Transverse colon (tissue), 4 donors: ENCODE results near the gene PRKCD. TPM values are rescaled to one million over a fixed set of nuclear protein-coding genes. Genes with fewer than 3 reads are reported as not detected.

Experiments used
- DNase-seq: peaks from one replicate; pipeline ENCODE4 v3.0.0-alpha.2; 2019
- H3K27ac ChIP-seq, 4 donors: fragments of 200-600 bp; sonication (generic); 2 replicates each; pipeline ENCODE4 v1.5.1; 2016 to 2018; ENCODE audit warnings: inconsistent platforms in 4 of 4
- H3K27me3 ChIP-seq: fragments of 200-600 bp; sonication (generic); 2 replicates; pipeline ENCODE4 v1.5.1; 2017; ENCODE audit warnings: inconsistent platforms
- H3K36me3 ChIP-seq, 4 donors: fragments of 200-600 bp; sonication (generic); 2 replicates each; pipeline ENCODE4 v1.5.1; 2017 to 2019; ENCODE audit warnings: inconsistent platforms in 4 of 4
- H3K4me1 ChIP-seq, 4 donors: fragments of 200-600 bp; sonication (generic); 2 replicates each; pipeline ENCODE4 v1.5.1; 2017 to 2020; ENCODE audit warnings: inconsistent platforms in 4 of 4
- H3K4me3 ChIP-seq, 4 donors: fragments of 200-600 bp; sonication (generic); 1 replicate in 1 of 4; 2 replicates in 3 of 4; pipeline versions ENCODE4 v1.5.1 to v1.6.1; 2017 to 2019; ENCODE audit warnings: inconsistent platforms in 4 of 4
- H3K9me3 ChIP-seq, 2 donors: fragments of 200-600 bp; sonication (generic); 2 replicates each; pipeline ENCODE4 v1.5.1; 2017 to 2019; ENCODE audit warnings: inconsistent platforms in 2 of 2
- CTCF ChIP-seq, 5 experiments: fragments of 200-600 bp in 3 of 5; fragments of 450-650 bp in 2 of 5; sonication (generic) in 3 of 5; IDR thresholded peaks; 1 replicate in 2 of 5; 2 replicates in 3 of 5; pipeline ENCODE4 v1.5.1; 2016 to 2017; ENCODE audit warnings: antibody characterized with exemption in 5 of 5, inconsistent platforms in 3 of 5, mild to moderate bottlenecking in 2 of 5, moderate library complexity in 1 of 5
- EP300 ChIP-seq: sonication (generic); formaldehyde crosslinking; IDR thresholded peaks from one replicate; pipeline ENCODE4 v1.6.1; 2017; ENCODE audit warnings: antibody characterized with exemption, low read depth
- POLR2A ChIP-seq: fragments of 450-650 bp; IDR thresholded peaks from one replicate; pipeline ENCODE4 v1.6.1; 2016; ENCODE audit warnings: antibody characterized with exemption, mild to moderate bottlenecking, moderate library complexity
- POLR2AphosphoS5 ChIP-seq, 3 donors: sonication (generic); formaldehyde crosslinking; IDR thresholded peaks; one replicate each; pipeline ENCODE4 v1.6.1; 2016; ENCODE audit warnings: antibody characterized with exemption in 3 of 3
- WGBS, 2 donors: methylation state at CpG; one replicate each; pipeline ENCODE4 v1.1.5; 2018; ENCODE audit warnings: low coverage in 1 of 2; 5-methylcytosine and 5-hydroxymethylcytosine counted together
- in situ Hi-C, 4 donors: fragments of 200-750 bp; cut with MboI; loops; one replicate each; pipeline versions ENCODE4 v1.15.0 to v1.15.1; 2017; ENCODE audit warnings: low sequenced_read_pairs in 3 of 4, low pct_ligation_motif_present in 1 of 4, low pct_unique_long_range_greater_than_20kb in 1 of 4
- intact Hi-C: fragments of 100-400 bp; cut with DNase I; formaldehyde crosslinking; loops from one replicate; pipeline ENCODE4 v1.15.1; 2023; ENCODE audit warnings: low total_unique reads
- total RNA-seq, 4 donors: library from RNA; depleted of rRNA; stranded (reverse); fragments of >200 nt; gene quantifications; one replicate each; pipeline ENCODE4 v1.1.0, GENCODE V29; 2016

Gene PRKCD
- total RNA-seq, 4 donors from 2014 or later, result 43.8 to 78.9 (median 55.9) TPM

- Histone ChIP-seq H3K27me3 (no peaks in the 10 kb centered on the region), H3K9me3 (no peaks in the 10 kb centered on the region), H3K4me1 (peaks cover 14 to 47% (median 39%) of the 10 kb centered on the region in 4 donors), H3K36me3 (peaks cover 0 to 43% (median 18%) of the 10 kb centered on the region in 4 donors), H3K27ac (peak overlapping the region; percentile 71 to 88 (median 78)), H3K4me3 (no peak overlapping the region)
- TF ChIP-seq POLR2A, result no peak
- TF ChIP-seq POLR2AphosphoS5 (IDR thresholded peaks at IDR 0.05), result peak in 1 of 3 donors; percentile 11
- peak; percentile 51 for DNase-seq
- WGBS, 2 donors, result 81% methylated on average over 6 of the region's 6 CpGs; no CpG with 5 or more reads in 1 of the 2 donors
- in situ Hi-C loops (no loop called here), intact Hi-C loops (no loop called here)
Measured at GRCh38 chr3:53238051-53238850, 77.2 kb downstream of the PRKCD start.

DNA sequence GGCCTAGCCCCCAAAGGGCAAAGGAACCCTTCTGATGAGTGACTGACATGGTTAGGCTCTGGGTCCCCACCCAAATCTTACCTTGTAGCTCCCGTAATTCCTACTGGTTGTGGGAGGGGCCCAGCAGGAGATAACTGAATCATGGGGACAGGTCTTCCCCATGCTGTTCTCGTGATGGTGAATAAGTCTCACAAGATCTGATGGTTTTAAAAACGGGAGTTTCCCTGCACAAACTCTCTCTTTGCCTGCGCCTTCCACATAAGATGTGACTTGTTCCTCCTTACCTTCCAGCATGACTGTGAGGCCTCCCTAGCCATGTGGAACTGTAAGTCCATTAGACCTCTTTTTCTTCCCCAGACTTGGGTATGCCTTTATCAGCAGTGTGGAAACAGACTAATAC, 77.9 kb downstream of the PRKCD start:
- WGBS, 2 donors, result 66 to 100% methylated on average over 1 to 4 of the region's 4 CpGs
- H3K27me3 ChIP-seq, result no peaks in the 10 kb centered on the region
- peaks cover 17 to 53% (median 42%) of the 10 kb centered on the region in 4 donors for H3K4me1 ChIP-seq
- no peak for DNase-seq
- H3K9me3 ChIP-seq, result no peaks in the 10 kb centered on the region
- in situ Hi-C loops, result no loop called here
- no peak overlapping the region for H3K4me3 ChIP-seq
- no peak for TF ChIP-seq EP300
- TF ChIP-seq POLR2AphosphoS5 (IDR thresholded peaks at IDR 0.05), result no peak
- TF ChIP-seq CTCF (IDR thresholded peaks at IDR 0.05), result no peak
- no peak for TF ChIP-seq POLR2A
- peak overlapping the region; percentile 71 to 88 (median 78) for H3K27ac ChIP-seq
- intact Hi-C loops, result no loop called here
- peaks cover 0 to 37% (median 16%) of the 10 kb centered on the region in 4 donors for H3K36me3 ChIP-seq

GRCh38 chr3:53239800-53240199, 78.8 kb downstream of the PRKCD start:
- TF ChIP-seq POLR2A (no peak), POLR2AphosphoS5 (IDR thresholded peaks at IDR 0.05) (no peak), CTCF (IDR thresholded peaks at IDR 0.05) (no peak), EP300 (no peak)
- no peak for DNase-seq
- intact Hi-C loops (no loop called here), in situ Hi-C loops (no loop called here)
- Histone ChIP-seq H3K4me3 (no peak overlapping the region), H3K36me3 (peaks cover 0 to 28% (median 12%) of the 10 kb centered on the region in 4 donors), H3K4me1 (peaks cover 17 to 57% (median 46%) of the 10 kb centered on the region in 4 donors), H3K27ac (peak overlapping the region in 2 of 4 donors; percentile 25 to 88), H3K27me3 (no peaks in the 10 kb centered on the region), H3K9me3 (no peaks in the 10 kb centered on the region)
- 90% methylated on average over 5 of the region's 5 CpGs; no CpG with 5 or more reads in 1 of the 2 donors for WGBS, 2 donors

- Histone ChIP-seq H3K4me3 (no peak overlapping the region), H3K27ac (no peak overlapping the region), H3K9me3 (no peaks in the 10 kb centered on the region), H3K36me3 (peaks cover 0 to 26% (median 11%) of the 10 kb centered on the region in 4 donors), H3K27me3 (no peaks in the 10 kb centered on the region), H3K4me1 (peaks cover 17 to 52% (median 44%) of the 10 kb centered on the region in 4 donors)
- intact Hi-C loops, result no loop called here
- 92% methylated on average over 24 of the region's 28 CpGs; no CpG with 5 or more reads in 1 of the 2 donors for WGBS, 2 donors
- in situ Hi-C loops, result no loop called here
- TF ChIP-seq CTCF (IDR thresholded peaks at IDR 0.05), result no peak
- TF ChIP-seq EP300, result no peak
- no peak for TF ChIP-seq POLR2AphosphoS5 (IDR thresholded peaks at IDR 0.05)
- TF ChIP-seq POLR2A, result no peak
- DNase-seq, result no peak
Measured at GRCh38 chr3:53240989-53241972, 80.3 kb downstream of the PRKCD start.
